Measurements from ENCODE around the gene METTL9.
"Not testable (repeated sequence)": the region's sequence is repeated elsewhere in the genome, so short reads cannot be mapped to it uniquely, and the experiment has no call there.

The METTL9 gene

DNA sequence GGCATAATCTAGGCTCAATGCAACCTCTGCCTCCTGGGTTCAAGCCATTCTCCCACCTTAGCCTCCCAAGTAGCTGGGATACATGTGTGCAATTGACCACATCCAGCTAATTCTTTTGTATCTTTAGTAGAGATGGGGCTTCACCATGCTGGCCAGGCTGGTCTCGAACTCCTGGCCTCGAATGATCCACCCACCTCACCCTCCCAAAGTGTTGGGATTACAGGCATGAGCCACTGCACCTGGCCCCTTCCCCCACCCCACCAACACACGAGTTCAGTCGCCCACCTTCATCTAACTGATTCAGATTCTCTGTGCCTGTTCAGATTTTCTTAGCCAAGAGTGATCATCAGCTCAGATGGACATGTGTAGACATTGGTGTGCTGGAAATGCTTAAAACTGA lies 25.0 kb upstream of the METTL9 start:
- DNase-seq, result no peak

DNA sequence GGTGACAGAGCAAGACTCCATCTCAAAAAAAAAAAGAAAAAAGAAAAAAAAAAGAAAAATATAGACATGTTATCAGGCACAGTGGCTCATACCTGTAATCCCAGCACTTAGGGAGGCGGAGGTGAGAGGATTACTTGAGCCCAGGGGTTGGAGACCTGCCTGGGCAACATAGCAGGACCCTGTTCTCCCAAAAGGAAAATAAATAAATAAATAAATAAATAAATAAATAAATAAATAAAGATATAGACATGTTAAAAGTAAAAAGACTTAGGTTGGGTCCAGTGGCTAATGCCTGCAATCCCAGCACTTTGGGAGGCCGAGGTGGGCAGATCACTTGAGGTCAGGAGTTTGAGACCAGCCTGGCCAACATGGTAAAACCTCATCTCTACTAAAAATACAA lies 23.1 kb upstream of the METTL9 start:
- DNase-seq, result not testable (repeated sequence)

- DNase-seq, result not testable (repeated sequence)
Measured at GRCh38 chr16:21577487-21577886, 21.9 kb upstream of the METTL9 start.

GRCh38 chr16:21578311-21578710 lies 21.1 kb upstream of the METTL9 start:
- not testable (repeated sequence) for DNase-seq

DNA sequence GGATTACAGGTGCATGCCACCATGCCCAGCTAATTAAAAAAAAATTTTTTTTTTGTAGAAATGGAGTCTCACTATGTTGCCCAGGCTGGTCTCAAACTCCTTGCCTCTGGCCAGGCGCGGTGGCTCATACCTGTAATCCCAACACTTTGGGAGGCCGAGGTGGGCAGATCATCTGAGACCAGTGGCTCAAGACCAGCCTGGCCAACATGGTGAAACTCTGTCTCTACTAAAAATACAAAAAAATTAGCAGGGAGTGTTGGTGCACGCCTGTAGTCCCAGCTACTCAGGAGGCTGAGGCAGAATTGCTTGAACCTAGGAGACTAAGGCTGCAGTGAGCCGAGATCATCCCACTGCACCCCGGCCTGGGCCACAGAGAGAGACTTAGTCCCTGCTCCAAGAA lies 19.2 kb upstream of the METTL9 start:
- not testable (repeated sequence) for DNase-seq

GRCh38 chr16:21580807-21581206 lies 18.6 kb upstream of the METTL9 start:
- no peak for DNase-seq

GRCh38 chr16:21584817-21585216 lies 14.6 kb upstream of the METTL9 start:
- DNase-seq, result no peak

GRCh38 chr16:21588593-21588992 lies 10.8 kb upstream of the METTL9 start:
- DNase-seq, result not testable (repeated sequence)

DNA sequence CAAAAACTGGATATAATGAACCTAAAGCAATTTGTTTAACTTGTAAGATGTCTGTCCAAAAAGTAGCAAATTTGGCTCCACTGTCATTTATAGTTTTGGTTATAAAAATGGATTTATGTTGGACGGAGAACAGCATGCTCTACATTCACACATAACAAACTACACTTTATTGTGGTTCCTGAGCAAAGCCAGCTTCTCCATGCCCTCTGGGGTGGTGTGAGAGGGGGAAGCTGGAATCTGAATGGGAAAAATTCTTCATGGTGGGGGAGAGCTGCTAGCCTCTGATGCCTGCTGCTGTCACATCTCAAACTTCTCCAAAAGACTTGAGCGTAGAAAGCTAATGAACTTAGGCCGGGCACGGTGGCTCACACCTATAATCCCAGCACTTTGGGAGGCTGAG lies 9.8 kb upstream of the METTL9 start:
- no peak for DNase-seq

DNA sequence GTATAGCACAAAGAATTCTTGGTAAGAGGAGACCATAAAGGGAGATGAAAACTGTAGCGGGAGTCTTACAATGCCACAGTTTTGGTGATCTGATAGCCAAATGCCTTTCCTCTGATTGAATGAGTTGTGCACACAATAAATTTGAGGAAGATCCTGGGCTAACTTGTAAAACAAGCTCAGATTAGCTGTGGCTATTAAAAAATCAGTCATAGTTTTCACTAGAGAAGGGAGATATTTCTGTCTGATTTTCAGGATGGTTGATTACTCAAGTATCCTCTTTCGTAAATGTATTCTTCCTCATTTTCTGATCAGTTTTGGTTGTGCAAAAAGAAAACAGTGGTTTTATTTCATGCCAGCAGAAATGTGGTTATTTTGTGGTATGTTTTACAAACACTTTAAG lies 9.1 kb upstream of the METTL9 start:
- DNase-seq, result no peak

DNA sequence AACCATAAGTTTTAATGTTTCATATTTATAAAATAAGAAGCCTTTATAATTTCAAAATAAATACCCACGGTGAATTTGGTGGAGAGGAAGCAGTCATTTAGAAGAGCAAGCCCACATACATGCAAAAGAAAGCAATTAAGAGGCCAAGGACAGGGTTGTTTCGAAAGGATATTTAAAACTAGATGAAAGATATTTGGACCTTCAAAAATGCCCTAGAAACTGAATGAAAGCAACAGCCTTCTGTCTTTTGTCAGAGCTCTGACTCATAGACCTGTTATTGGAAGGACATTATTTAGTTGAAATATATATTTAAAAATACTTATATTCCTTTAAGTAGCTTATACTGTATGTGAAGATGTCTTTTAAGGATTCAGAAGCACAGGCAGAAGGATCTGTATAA lies 8.6 kb upstream of the METTL9 start:
- DNase-seq, result no peak

DNA sequence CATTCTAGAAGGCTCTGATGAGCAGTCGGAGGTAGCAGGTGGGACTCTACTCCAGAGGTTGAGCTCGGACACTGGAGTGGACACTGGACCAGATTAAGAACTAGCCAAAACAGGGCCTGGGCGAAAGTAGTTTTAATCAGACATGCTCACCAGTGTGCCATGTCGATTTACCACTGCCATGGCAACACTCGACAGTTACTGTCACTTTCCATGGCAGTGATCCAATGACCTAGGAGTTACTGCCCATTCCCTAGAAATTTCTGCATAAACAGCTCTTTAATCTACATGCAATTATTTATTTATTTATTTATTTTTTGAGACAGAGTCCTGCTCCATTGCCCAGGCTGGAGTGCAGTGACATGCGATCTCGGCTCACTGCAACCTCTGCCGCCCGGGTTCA lies 7.2 kb upstream of the METTL9 start:
- no peak for DNase-seq

DNA sequence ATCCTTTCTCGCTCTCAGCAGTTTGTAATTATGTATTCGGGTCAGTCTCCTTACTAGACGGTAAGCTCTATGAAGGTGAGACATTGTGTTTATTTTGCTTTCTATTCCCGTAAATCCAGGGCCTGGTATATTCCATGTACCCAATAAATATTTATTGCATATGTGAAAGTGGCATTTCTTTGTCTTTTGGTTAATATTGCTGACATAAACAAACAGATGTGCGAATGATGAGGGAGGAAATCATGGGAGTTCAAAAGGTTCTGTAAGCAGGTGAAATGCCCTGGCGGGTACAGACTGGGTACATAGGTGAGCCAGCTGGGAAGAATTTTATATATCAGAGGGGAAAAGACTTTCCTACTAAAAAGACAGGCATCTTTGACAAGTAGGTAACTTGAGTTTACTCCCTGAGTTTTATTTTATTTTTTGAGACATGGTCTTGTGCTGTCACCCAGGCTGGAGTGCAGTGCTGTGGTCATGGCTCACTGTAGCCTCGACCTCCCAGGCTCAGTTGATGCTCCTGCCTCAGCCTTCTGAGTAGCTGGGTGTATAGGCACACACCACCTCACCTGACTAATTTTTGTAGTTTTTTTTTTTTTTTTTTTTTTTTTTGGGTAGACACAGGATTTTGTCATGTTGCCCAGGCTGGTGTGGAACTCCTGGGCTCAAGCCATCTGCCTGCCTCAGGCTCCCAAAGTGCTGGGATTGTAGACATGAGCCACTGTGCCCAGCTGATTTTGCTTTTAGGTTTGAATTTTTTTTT lies 5.7 kb upstream of the METTL9 start:
- no peak for DNase-seq

DNA sequence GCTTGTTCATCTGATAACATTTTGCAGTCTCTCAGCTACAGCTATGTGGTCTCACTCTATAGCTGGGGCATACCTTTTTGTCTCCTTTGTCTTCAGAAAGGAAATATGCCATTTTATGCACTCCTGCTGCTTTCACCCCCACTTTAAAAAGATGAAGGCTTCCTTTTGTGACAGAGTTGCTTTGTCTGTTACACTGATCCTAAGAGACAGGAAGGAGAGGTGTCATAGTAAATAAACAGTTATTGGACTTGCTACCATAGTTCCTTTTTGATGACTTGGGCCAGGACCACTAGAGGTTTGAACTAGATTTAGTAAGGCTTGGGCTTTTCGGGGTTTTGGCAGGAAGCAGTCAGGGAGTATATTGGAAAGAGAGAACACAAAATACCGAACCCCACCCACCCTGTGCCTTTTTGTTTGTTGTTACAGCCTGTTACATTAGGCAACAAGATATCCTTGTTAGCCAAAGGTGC lies 1.8 kb upstream of the METTL9 start:
- DNase-seq, result no peak

- no peak for DNase-seq
Measured at GRCh38 chr16:21598206-21598605, 1.2 kb upstream of the METTL9 start.

DNA sequence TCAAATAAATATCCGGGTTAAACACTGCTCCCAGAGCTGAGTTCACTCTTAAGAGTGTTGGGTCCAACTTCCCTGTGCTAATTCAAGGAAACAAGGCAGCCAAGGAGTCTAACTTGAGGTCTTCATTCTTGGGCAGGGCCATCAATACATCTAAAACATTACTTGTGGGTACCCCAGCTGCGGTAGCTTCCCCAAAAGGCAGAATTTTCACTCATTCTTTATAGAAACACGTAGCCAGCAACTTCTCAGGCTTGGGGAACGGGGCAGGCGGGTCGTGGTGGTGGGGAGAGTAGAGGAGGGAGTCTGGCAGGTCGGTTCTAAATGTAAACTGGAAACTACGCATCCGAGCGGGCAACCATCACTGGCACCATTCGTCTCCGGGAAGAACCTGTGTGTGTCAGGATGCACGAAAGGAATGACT lies 666 bp upstream of the METTL9 start:
- no peak for DNase-seq

- no peak for DNase-seq
Measured at GRCh38 chr16:21600031-21600773, 825 bp downstream of the METTL9 start.

DNA sequence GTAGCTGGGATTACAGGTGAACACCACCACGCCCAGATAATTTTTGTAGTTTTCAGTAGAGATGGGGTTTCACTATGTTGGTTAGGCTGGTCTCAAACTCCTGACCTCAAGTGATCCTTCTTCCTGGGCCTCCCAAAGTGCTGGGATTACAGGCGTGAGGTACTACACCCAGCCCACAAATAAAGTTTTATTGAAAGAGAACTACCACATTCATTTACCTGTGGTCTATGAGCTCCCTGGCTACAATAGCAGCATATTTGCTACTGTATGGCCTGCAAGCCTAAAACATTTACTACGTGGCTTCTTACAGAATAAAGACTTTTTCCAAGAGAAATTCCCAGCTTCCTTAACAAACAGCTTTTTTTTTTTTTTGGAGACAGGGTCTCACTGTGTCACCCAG lies 3.4 kb downstream of the METTL9 start:
- DNase-seq, result no peak

DNA sequence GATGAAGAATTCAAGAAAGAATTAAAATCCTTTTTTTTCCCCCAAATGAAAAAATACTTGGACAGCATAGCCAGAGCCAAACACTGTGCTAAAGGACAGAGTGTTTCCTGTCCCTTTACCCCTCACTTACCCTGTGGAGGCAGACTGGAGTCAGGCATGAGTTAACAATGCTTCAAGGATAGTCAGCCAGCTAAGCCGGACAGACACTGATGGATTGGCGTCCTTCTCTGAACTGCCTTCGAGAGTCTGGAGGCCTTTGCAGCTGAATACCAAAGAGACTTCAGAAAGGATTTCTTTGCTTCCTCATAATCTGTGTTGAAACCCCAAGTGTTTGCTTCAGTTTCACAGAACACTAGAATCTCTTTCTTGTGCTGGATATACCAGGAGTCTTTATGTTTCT lies 4.6 kb downstream of the METTL9 start:
- DNase-seq, result no peak

GRCh38 chr16:21605848-21606247 lies 6.5 kb downstream of the METTL9 start:
- not testable (repeated sequence) for DNase-seq

DNA sequence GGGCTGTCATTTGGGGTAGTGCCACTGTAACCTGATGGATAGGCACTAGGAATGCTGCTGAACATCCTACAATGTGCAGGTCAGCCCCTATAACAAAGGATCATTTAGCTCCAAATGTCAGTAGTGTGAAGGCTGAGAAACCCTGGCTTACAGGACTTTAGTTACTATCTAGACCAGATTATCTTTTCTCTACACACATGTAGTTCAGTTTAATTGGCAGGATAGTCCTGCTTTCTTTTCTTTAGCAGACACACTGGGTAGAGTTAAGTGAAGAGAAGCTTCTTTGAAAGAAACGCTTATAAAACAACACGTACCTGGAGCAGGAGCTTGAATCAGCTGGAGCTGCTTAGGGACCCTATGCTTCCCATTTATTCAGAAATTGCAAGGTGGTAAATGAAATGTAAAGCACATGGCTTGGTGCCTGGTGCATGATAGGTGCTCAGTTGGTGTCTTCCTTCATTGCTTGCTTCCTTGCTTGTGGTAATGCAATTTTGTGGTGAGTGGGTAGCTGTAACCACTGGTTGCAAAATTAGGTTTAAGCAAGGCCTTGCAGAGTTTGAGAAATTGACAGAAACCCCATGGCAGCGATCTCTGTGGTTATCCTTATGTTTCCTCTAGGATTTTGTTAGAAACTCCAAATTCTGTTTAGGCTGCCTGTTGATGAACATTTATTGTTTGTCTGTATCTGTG lies 9.4 kb downstream of the METTL9 start:
- no peak for DNase-seq

GRCh38 chr16:21610006-21610544 lies 10.7 kb downstream of the METTL9 start:
- DNase-seq, result no peak

- no peak for DNase-seq
Measured at GRCh38 chr16:21610766-21611165, 11.4 kb downstream of the METTL9 start.

DNA sequence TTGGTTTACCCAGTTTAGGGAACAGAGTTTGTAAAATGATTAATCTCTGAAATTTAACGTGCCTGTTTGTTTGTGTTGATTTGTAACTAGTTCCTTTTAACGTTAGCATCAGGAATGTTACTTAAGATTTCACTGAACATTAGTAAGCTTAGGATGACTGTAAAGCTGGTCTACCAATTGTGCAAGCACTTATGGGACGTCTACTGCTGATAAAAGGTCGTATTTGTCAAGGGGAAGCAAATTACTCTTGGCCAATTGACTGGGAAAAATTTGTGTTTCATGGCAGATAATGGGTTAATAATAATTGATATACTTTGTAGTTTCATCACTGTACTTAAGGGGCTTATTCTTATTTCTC lies 11.8 kb downstream of the METTL9 start:
- DNase-seq, result no peak

All from NCI-H446 (cell line).